IMR-90 (cell line): Measurements from ENCODE around the gene ICAM2. TPM values are rescaled to one million over a fixed set of nuclear protein-coding genes. Genes with fewer than 3 reads are reported as not detected.

Experiments
- ATAC-seq: fragments of 200-7000 bp; cut with Tn5 transposase; 2 replicates; pipeline ENCODE4 v1.9.1; 2020; ENCODE audit warnings: low read depth, mild to moderate bottlenecking, moderate library complexity
- BruUV-seq: library from RNA; stranded (reverse); fragments of 400-500 nt; replicated peaks from 2 replicates; lab custom pipeline; 2021; lab: Mats Ljungman, UMichigan
- CTCF ChIA-PET: fragments of 300-600 bp; formaldehyde crosslinking; extraction: SDS; loops from one replicate; lab custom pipeline; 2021; ENCODE audit warnings: antibody characterized with exemption; lab: Yijun Ruan, JAX
- POLR2A ChIA-PET: fragments of 300-600 bp; sonication (Branson Sonifier 250); formaldehyde crosslinking; loops from one replicate; lab custom pipeline; 2022; ENCODE audit warnings: antibody characterized with exemption; ENCODE audit not compliant: unreplicated experiment; lab: Charles Lee
- DNase-seq: peaks from one replicate; pipeline ENCODE4 v3.0.0; 2013
- H2AFZ ChIP-seq: replicated peaks from 2 replicates; pipeline ENCODE3; 2013; ENCODE audit warnings: low read length, mild to moderate bottlenecking; ENCODE audit not compliant: poor library complexity
- H2AK5ac ChIP-seq: 2 replicates; pipeline ENCODE4 v1.6.1; 2013; ENCODE audit warnings: low read depth, low read length, inconsistent platforms
- H2AK9ac ChIP-seq: replicated peaks from 2 replicates; pipeline ENCODE3; 2013; ENCODE audit warnings: mild to moderate bottlenecking, low read depth, low read length, moderate library complexity; ENCODE audit not compliant: poor library complexity
- H2BK120ac ChIP-seq: 2 replicates; pipeline ENCODE4 v1.6.1; 2013; ENCODE audit warnings: low read depth, low read length, inconsistent platforms
- H2BK15ac ChIP-seq: 3 replicates; pipeline ENCODE4 v1.6.1; 2013; ENCODE audit warnings: low read depth, low read length, inconsistent platforms
- H2BK20ac ChIP-seq: 2 replicates; pipeline ENCODE4 v1.6.1; 2013; ENCODE audit warnings: low read depth, mild to moderate bottlenecking, inconsistent platforms, low read length, moderate library complexity
- H2BK5ac ChIP-seq: 2 replicates; pipeline ENCODE4 v1.6.1; 2013; ENCODE audit warnings: mild to moderate bottlenecking, low read depth, low read length, inconsistent platforms; ENCODE audit not compliant: poor library complexity, severe bottlenecking
- H3K14ac ChIP-seq: replicated peaks from 2 replicates; pipeline ENCODE4 v1.6.1; 2013; ENCODE audit warnings: low read depth, low read length, inconsistent platforms
- H3K18ac ChIP-seq: 2 replicates; pipeline ENCODE4 v1.6.1; 2013; ENCODE audit warnings: low read depth, low read length, control low read depth
- H3K23ac ChIP-seq: 2 replicates; pipeline ENCODE4 v1.6.1; 2013; ENCODE audit warnings: low read depth, low read length, inconsistent platforms
- H3K27ac ChIP-seq: 2 replicates; pipeline ENCODE4 v1.5.1; 2013; ENCODE audit warnings: mild to moderate bottlenecking, control low read depth, low read length; ENCODE audit not compliant: insufficient read depth
- H3K27me3 ChIP-seq: 2 replicates; pipeline ENCODE4 v1.6.1; 2013; ENCODE audit warnings: low read length; ENCODE audit not compliant: control insufficient read depth, insufficient read depth
- H3K36me3 ChIP-seq: 2 replicates; pipeline ENCODE4 v1.6.1; 2013; ENCODE audit warnings: low read length, mixed read lengths; ENCODE audit not compliant: control insufficient read depth, insufficient read depth
- H3K4ac ChIP-seq: 2 replicates; pipeline ENCODE4 v1.6.1; 2013; ENCODE audit warnings: low read depth, low read length, inconsistent platforms
- H3K4me1 ChIP-seq: 2 replicates; pipeline ENCODE4 v1.6.1; 2013; ENCODE audit warnings: low read length, mixed read lengths; ENCODE audit not compliant: control insufficient read depth, insufficient read depth
- H3K4me2 ChIP-seq: 2 replicates; pipeline ENCODE4 v1.6.1; 2013; ENCODE audit warnings: low read depth, mild to moderate bottlenecking, control low read depth, low read length, moderate library complexity
- H3K4me3 ChIP-seq: 2 replicates; pipeline ENCODE4 v1.5.1; 2013; ENCODE audit warnings: low read depth, mild to moderate bottlenecking, control low read depth, low read length, moderate library complexity; ENCODE audit not compliant: insufficient read depth
- H3K56ac ChIP-seq: 2 replicates; pipeline ENCODE4 v1.6.1; 2013; ENCODE audit warnings: low read length, inconsistent platforms; ENCODE audit not compliant: insufficient read depth; ENCODE audit errors: extremely low read depth
- H3K79me1 ChIP-seq, 2 experiments: 2 replicates each; pipeline ENCODE4 v1.6.1; 2013; ENCODE audit warnings: low read length in 2 of 2, inconsistent platforms in 1 of 2, low read depth in 1 of 2
- H3K9ac ChIP-seq: 2 replicates; pipeline ENCODE4 v1.6.1; 2013; ENCODE audit warnings: low read depth, low read length, control low read depth
- H3K9me1 ChIP-seq: 2 replicates; pipeline ENCODE4 v1.6.1; 2013; ENCODE audit warnings: low read length, inconsistent platforms; ENCODE audit not compliant: insufficient read depth
- H3K9me3 ChIP-seq: 2 replicates; pipeline ENCODE4 v1.6.1; 2013; ENCODE audit warnings: low read length; ENCODE audit not compliant: control insufficient read depth, insufficient read depth
- H4K20me1 ChIP-seq: 2 replicates; pipeline ENCODE4 v1.6.1; 2013; ENCODE audit warnings: low read length, inconsistent platforms; ENCODE audit not compliant: insufficient read depth
- H4K5ac ChIP-seq: 2 replicates; pipeline ENCODE4 v1.6.1; 2013; ENCODE audit warnings: mild to moderate bottlenecking, low read depth, low read length, control low read depth
- H4K8ac ChIP-seq, 2 experiments: 2 replicates each; pipeline ENCODE4 v1.6.1; 2013; ENCODE audit warnings: low read depth in 2 of 2, low read length in 2 of 2, control low read depth in 1 of 2, inconsistent platforms in 1 of 2
- H4K91ac ChIP-seq: 2 replicates; pipeline ENCODE4 v1.6.1; 2013; ENCODE audit warnings: low read depth, low read length, inconsistent platforms; ENCODE audit not compliant: insufficient read depth
- ELK1 ChIP-seq: fragments of 150-350 bp; IDR thresholded peaks from 2 replicates; pipeline ENCODE4 v1.6.1; 2016; ENCODE audit warnings: low read depth, mild to moderate bottlenecking, low read length, moderate library complexity, borderline replicate concordance
- MAFK ChIP-seq: IDR thresholded peaks from 2 replicates; pipeline ENCODE4 v1.6.1; 2012; ENCODE audit warnings: low read depth, low read length, improper control_type of control experiment
- SMC3 ChIP-seq: fragments of 150-350 bp; IDR thresholded peaks from 2 replicates; pipeline ENCODE4 v1.6.1; 2016; ENCODE audit warnings: low read depth, mild to moderate bottlenecking, antibody characterized with exemption, low read length, moderate library complexity
- WGBS, 2 experiments: methylation state at CpG; one replicate each; pipeline versions ENCODE4 v1.1.5 to v1.1.7; 2013; ENCODE audit warnings: missing lambda C conversion rate in 2 of 2; ENCODE audit not compliant: insufficient read length in 1 of 2; ENCODE audit errors: extremely low coverage in 2 of 2; 5-methylcytosine and 5-hydroxymethylcytosine counted together
- dilution Hi-C: fragments of 300-500 bp; cut with HindIII; formaldehyde crosslinking; loops from one replicate; pipeline ENCODE4 v1.14.3; 2018; ENCODE audit warnings: low sequenced_read_pairs; ENCODE audit not compliant: unreplicated experiment
- in situ Hi-C: fragments of 300-500 bp; cut with MboI; formaldehyde crosslinking; loops from 3 replicates; pipeline ENCODE4 v1.14.3; 2019; ENCODE audit warnings: low sequenced_read_pairs, inconsistent platforms, mixed read lengths
- intact Hi-C: fragments of 100-400 bp; cut with micrococcal nuclease; formaldehyde crosslinking; loops from 2 replicates; pipeline ENCODE4 v1.10.0; 2022
- polyA plus RNA-seq, 3 experiments: library from polyadenylated mRNA; depleted of rRNA; stranded (reverse); fragments of >200 nt; gene quantifications; 2 replicates each; pipeline ENCODE4 v1.2.3, GENCODE V29; 2012; ENCODE audit warnings: low replicate concordance in 1 of 3
- total RNA-seq: library from RNA; depleted of rRNA; stranded (reverse); fragments of >200 nt; gene quantifications from 2 replicates; pipeline ENCODE4 v1.2.3, GENCODE V29; 2012

ICAM2 gene
- total and polyA plus RNA-seq, 2 of the 4 experiments (the other 2 are of a cell fraction) = 0.12 TPM; not detected in 1

- Histone ChIP-seq H3K23ac (no peak overlapping the region), H2BK5ac (no peak overlapping the region), H3K4me1 (no peaks in the 10 kb centered on the region), H2BK15ac (no peak overlapping the region), H2BK20ac (no peak overlapping the region), H3K9me3 (no peaks in the 10 kb centered on the region), H4K5ac (no peak overlapping the region), H3K27me3 (no peaks in the 10 kb centered on the region), H2AFZ (no peak overlapping the region), H3K9me1 (no peaks in the 10 kb centered on the region; the same call in 1 of the 2 replicates), H3K18ac (no peak overlapping the region), H3K36me3 (peaks cover 41% of the 10 kb centered on the region), H4K91ac (no peak overlapping the region), H3K4ac (no peak overlapping the region), H3K27ac (no peak overlapping the region), H3K4me3 (no peak overlapping the region), H2AK9ac (no peak overlapping the region), H3K14ac (no peak overlapping the region), H4K8ac (no peak overlapping the region), H3K9ac (no peak overlapping the region), H3K79me1 (no peaks in the 10 kb centered on the region), H2AK5ac (no peak overlapping the region), H4K20me1 (no peaks in the 10 kb centered on the region), H2BK120ac (no peak overlapping the region), H3K4me2 (no peak overlapping the region), H3K56ac (no peak overlapping the region)
- in situ Hi-C loops = no loop called here
- 92% methylated on average over 10 of the region's 12 CpGs; no CpG with 5 or more reads in 1 of the 2 experiments for WGBS, 2 experiments
- BruUV-seq = no TSS peak
- DNase-seq (no peak), ATAC-seq (no peak)
- ChIA-PET POLR2A (no interaction called here), CTCF (interaction anchor here (1.7 to 2.1 kb wide), 2 partner anchors 17 to 91 kb away, joined by 8 to 9 read pairs; no protein-coding TSS in a partner anchor)
- TF ChIP-seq ELK1 = no peak
- no peak for TF ChIP-seq SMC3
- TF ChIP-seq MAFK = peak; percentile 90
- dilution Hi-C loops = no loop called here
- intact Hi-C loops = no loop called here
Measured at GRCh38 chr17:64042700-64043485, 22.5 kb upstream of the ICAM2 start.
